Panc1 (cell line): Measurements from ENCODE around the gene RIMBP2. TPM values are rescaled to one million over a fixed set of nuclear protein-coding genes. Genes with fewer than 3 reads are reported as not detected.

Experiments
- ATAC-seq: fragments of 200-7000 bp; cut with Tn5 transposase; 2 replicates; pipeline ENCODE4 v1.9.1; 2020; ENCODE audit warnings: mild to moderate bottlenecking, moderate library complexity
- BruUV-seq: library from RNA; stranded (reverse); fragments of 400-500 nt; replicated peaks from 2 replicates; lab custom pipeline; 2021; lab: Mats Ljungman, UMichigan
- CTCF ChIA-PET: fragments of 300-600 bp; sonication (Branson Sonifier 250); formaldehyde crosslinking; loops from one replicate; lab custom pipeline; 2022; ENCODE audit warnings: antibody characterized with exemption; lab: Charles Lee
- POLR2A ChIA-PET: fragments of 300-600 bp; sonication (Branson Sonifier 250); formaldehyde crosslinking; loops from one replicate; lab custom pipeline; 2022; ENCODE audit warnings: antibody characterized with exemption; lab: Charles Lee
- DNase-seq: peaks from one replicate; pipeline ENCODE4 v3.0.0-alpha.2; 2010; ENCODE audit warnings: low read depth, low spot score
- H3K27ac ChIP-seq: 2 replicates; pipeline ENCODE4 v1.5.1; 2011; ENCODE audit warnings: mild to moderate bottlenecking, low read length, inconsistent platforms
- H3K27me3 ChIP-seq: fragments of 200-500 bp; sonication (Bioruptor generic); 2 replicates; pipeline ENCODE4 v1.6.0; 2014; ENCODE audit warnings: low read length, inconsistent platforms; ENCODE audit not compliant: control insufficient read depth, insufficient read depth
- H3K36me3 ChIP-seq: fragments of 200-500 bp; sonication (Bioruptor generic); 2 replicates; pipeline ENCODE4 v1.5.1; 2014; ENCODE audit warnings: inconsistent platforms, mild to moderate bottlenecking, low read length, moderate library complexity; ENCODE audit not compliant: control insufficient read depth, insufficient read depth
- H3K4me1 ChIP-seq: 2 replicates; pipeline ENCODE4 v1.5.1; 2011; ENCODE audit warnings: inconsistent platforms, mild to moderate bottlenecking, low read length, moderate library complexity; ENCODE audit not compliant: control insufficient read depth, insufficient read depth
- H3K4me3 ChIP-seq, 2 experiments: 2 replicates each; pipeline ENCODE4 v1.5.1; 2011 to 2012; ENCODE audit warnings: low read depth in 2 of 2, low read length in 2 of 2, mild to moderate bottlenecking in 2 of 2, inconsistent platforms in 1 of 2, moderate library complexity in 1 of 2
- H3K9me3 ChIP-seq: fragments of 200-500 bp; sonication (Bioruptor generic); 2 replicates; pipeline ENCODE4 v1.5.1; 2014; ENCODE audit warnings: low read depth, mild to moderate bottlenecking, inconsistent platforms, low read length, moderate library complexity; ENCODE audit not compliant: control insufficient read depth, insufficient read depth
- CTCF ChIP-seq: fragments of 450-650 bp; IDR thresholded peaks from 2 replicates; pipeline ENCODE4 v1.5.1; 2017; ENCODE audit warnings: mild to moderate bottlenecking
- POLR2AphosphoS5 ChIP-seq: IDR thresholded peaks from 2 replicates; pipeline ENCODE4 v1.6.1; 2012; ENCODE audit warnings: mild to moderate bottlenecking, low read depth, low read length, moderate library complexity
- REST ChIP-seq, 2 experiments: IDR thresholded peaks; 2 replicates each; pipeline ENCODE4 v1.6.1; 2011 to 2012; ENCODE audit warnings: low read depth in 2 of 2, control low read depth in 1 of 2, low read length in 1 of 2, mild to moderate bottlenecking in 1 of 2, moderate library complexity in 1 of 2; ENCODE audit not compliant: insufficient read depth in 1 of 2
- SIN3A ChIP-seq: IDR thresholded peaks from 2 replicates; pipeline ENCODE4 v1.6.1; 2012; ENCODE audit warnings: low read depth, mild to moderate bottlenecking, low read length, moderate library complexity, borderline replicate concordance; ENCODE audit not compliant: insufficient read depth
- TCF7L2 ChIP-seq: IDR thresholded peaks from 2 replicates; pipeline ENCODE4 v1.6.1; 2011; ENCODE audit warnings: mild to moderate bottlenecking, low read depth, low read length, inconsistent platforms
- in situ Hi-C: cut with HindIII; loops from 2 replicates; pipeline ENCODE4 v1.10.0; 2016; ENCODE audit warnings: low sequenced_read_pairs, low pct_unique_long_range_greater_than_20kb
- intact Hi-C: fragments of 100-400 bp; cut with micrococcal nuclease; formaldehyde crosslinking; loops from one replicate; pipeline ENCODE4 v1.10.0; 2022; ENCODE audit not compliant: unreplicated experiment
- total RNA-seq: library from RNA; stranded (reverse); gene quantifications from one replicate; pipeline ENCODE4 v1.2.1, GENCODE V29; 2021; ENCODE audit not compliant: unreplicated experiment

RIMBP2 gene
- total RNA-seq, 1 experiment from 2014 or later, result not detected

- no peaks in the 10 kb centered on the region for H3K27me3 ChIP-seq
- no peak overlapping the region for H3K27ac ChIP-seq
- intact Hi-C loops, result no loop called here
- no peaks in the 10 kb centered on the region for H3K4me1 ChIP-seq
- H3K4me3 ChIP-seq, result no peak overlapping the region
- in situ Hi-C loops, result no loop called here
- CTCF ChIA-PET, result no interaction called here
- H3K36me3 ChIP-seq, result no peaks in the 10 kb centered on the region
- DNase-seq (no peak), ATAC-seq (no peak)
- TF ChIP-seq REST (IDR thresholded peaks at IDR 0.05; ENCODE audit: insufficient read depth in 1 of 2, low read depth in 2 of 2, low read length in 1 of 2) (no peak), TCF7L2 (no peak), POLR2AphosphoS5 (no peak), CTCF (no peak), SIN3A (no peak)
- no TSS peak for BruUV-seq
- H3K9me3 ChIP-seq, result no peaks in the 10 kb centered on the region
- POLR2A ChIA-PET, result no interaction called here
Measured at GRCh38 chr12:130765186-130765659, 49.1 kb upstream of the RIMBP2 start.

- intact Hi-C loops (no loop called here), in situ Hi-C loops (no loop called here)
- DNase-seq (peak; percentile 22), ATAC-seq (no peak)
- Histone ChIP-seq H3K4me3 (no peak overlapping the region), H3K4me1 (no peaks in the 10 kb centered on the region), H3K27ac (no peak overlapping the region), H3K36me3 (no peaks in the 10 kb centered on the region), H3K9me3 (no peaks in the 10 kb centered on the region), H3K27me3 (no peaks in the 10 kb centered on the region)
- ChIA-PET POLR2A (no interaction called here), CTCF (no interaction called here)
- no TSS peak for BruUV-seq
- TF ChIP-seq SIN3A, result no peak
- TF ChIP-seq POLR2AphosphoS5, result no peak
- TF ChIP-seq REST (IDR thresholded peaks at IDR 0.05; ENCODE audit: insufficient read depth in 1 of 2, low read depth in 2 of 2, low read length in 1 of 2), result no peak
- no peak for TF ChIP-seq TCF7L2
- no peak for TF ChIP-seq CTCF
Measured at GRCh38 chr12:130764475-130765185, 48.5 kb upstream of the RIMBP2 start.
